OCI-LY1 (cell line): Measurements from ENCODE around the gene MARK3.

Experiments used
- CTCF ChIP-seq: fragments of 200-600 bp; sonication (generic), shearing (Covaris generic); IDR thresholded peaks from 2 replicates; pipeline ENCODE4 v1.5.1; 2017; ENCODE audit warnings: mild to moderate bottlenecking, antibody characterized with exemption, low read length, moderate library complexity, mixed read lengths
- EZH2 ChIP-seq: fragments of 200-600 bp; sonication (generic), shearing (Covaris generic); IDR thresholded peaks from 2 replicates; pipeline ENCODE4 v1.8.0; 2017; ENCODE audit warnings: borderline replicate concordance, mixed run types, mild to moderate bottlenecking, antibody characterized with exemption, low read length, moderate library complexity, mixed read lengths

DNA sequence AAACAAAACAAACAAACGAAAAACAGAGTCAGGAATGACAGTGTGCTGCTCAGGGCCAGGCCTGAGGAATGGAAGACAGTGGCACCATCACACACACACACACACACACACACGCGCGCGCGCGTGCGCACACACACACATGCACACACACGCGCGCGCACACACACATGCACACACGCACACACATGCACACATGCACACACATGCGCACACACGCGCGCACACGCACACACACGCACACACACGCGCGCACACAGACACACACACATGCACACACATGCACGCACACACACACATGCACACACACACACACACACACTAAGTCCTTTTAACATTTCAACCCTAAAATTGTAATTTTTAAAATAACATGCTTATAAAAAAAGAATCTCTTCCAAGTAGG is 13.2 kb upstream of the MARK3 start:
- TF ChIP-seq CTCF (no peak), EZH2 (no peak)
